GM12875 (cell line): ENCODE results near the gene PAX1.

Source experiments
- H3K4me3 ChIP-seq: one replicate; pipeline ENCODE4 v1.5.1; 2011; ENCODE audit warnings: low read depth, low read length, control low read depth
- TF ChIP-seq, protein P1 (sequence below): IDR thresholded peaks from 2 replicates; pipeline ENCODE4 v1.5.1; 2011; ENCODE audit warnings: low read depth, mild to moderate bottlenecking, control low read depth, inconsistent platforms, low read length, moderate library complexity, borderline replicate concordance; ENCODE audit not compliant: insufficient read depth

Gene PAX1

GRCh38 chr20:21702553-21703470, 2.7 kb upstream of the PAX1 start:
- H3K4me3 ChIP-seq: no peak overlapping the region
- TF ChIP-seq, protein P1, sequence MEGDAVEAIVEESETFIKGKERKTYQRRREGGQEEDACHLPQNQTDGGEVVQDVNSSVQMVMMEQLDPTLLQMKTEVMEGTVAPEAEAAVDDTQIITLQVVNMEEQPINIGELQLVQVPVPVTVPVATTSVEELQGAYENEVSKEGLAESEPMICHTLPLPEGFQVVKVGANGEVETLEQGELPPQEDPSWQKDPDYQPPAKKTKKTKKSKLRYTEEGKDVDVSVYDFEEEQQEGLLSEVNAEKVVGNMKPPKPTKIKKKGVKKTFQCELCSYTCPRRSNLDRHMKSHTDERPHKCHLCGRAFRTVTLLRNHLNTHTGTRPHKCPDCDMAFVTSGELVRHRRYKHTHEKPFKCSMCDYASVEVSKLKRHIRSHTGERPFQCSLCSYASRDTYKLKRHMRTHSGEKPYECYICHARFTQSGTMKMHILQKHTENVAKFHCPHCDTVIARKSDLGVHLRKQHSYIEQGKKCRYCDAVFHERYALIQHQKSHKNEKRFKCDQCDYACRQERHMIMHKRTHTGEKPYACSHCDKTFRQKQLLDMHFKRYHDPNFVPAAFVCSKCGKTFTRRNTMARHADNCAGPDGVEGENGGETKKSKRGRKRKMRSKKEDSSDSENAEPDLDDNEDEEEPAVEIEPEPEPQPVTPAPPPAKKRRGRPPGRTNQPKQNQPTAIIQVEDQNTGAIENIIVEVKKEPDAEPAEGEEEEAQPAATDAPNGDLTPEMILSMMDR: peak; percentile 53; the same call in 1 of the 2 replicates

DNA sequence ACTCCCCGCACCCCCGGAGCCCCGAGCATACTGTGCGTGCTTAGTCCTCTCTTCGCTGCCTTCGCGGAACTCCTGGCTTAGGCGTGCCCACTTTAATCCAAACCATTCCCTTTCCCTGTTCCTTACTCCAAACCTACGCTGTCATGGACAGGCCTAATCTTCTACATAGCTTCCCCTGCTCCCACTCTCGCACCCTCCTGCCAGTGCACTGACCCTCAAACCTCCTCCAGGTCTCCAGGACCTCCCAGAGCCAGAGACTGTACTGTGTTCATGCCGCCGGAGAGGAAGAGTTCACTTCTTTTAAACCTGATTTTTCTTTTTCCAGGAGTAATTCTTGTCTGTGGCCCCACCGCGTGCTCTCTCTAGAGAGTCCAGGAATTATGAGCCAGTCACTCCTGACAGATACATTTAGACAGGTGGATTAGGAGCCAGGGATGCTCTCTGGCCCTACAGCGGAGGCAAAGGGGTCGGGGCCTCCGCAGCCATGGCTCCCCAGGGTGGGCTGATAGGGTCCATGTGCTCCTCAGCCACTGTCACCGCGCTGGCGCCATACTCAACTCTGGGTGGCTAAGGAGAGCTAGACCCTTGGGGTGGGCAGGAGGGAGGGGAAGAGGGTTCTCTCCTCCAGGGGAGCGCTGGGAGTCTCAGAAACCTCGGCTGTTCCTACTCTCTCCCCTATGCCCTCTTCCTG, 1.6 kb upstream of the PAX1 start:
- TF ChIP-seq, protein P1: no peak
- H3K4me3 ChIP-seq: no peak overlapping the region

DNA sequence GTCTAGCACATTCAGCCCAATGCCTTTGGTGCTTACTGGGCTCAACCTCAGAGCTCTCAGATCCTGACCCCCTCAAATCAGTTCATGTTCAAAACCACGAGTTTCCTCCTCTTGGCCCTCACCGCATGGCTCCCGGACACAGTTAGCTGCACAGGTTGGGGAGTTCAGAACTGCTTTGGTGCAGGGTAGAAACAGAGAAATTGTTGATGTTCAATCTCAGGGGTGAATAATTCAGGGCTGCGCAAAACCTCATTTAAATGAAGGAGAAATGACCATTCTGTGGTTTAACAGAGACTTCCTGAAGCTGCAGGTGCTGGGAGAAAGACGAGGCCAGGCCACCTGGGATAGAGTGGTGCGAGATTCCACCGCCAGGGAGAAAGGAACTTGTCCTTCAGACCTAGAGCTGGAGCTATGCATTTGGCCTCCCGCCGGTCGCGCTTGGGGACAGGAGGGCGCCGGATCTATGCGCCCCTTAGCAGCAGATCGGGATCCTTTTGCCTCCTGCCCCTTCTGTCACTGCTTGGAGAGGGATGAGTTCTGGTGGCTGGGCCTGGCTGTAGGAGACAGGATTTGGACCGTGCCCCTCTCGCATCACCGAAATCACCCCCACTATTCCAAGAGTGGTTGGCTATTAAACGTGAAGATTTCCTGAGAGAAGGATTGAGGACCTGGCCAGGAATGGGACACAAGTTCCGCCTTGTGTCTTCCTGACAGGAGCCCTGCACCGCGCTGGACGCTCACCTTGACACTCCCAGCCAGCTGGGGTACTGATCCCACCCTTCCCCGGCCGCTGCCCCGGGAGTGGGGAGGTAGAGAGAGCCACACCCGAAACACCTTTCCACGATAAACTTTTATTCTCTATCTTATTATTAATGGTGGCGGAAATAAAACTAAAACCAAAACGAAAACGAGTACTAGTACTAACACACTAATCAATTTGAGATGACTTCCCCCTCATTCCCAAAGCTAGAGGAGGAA, 767 bp upstream of the PAX1 start:
- TF ChIP-seq, protein P1: no peak
- no peak overlapping the region for H3K4me3 ChIP-seq

- TF ChIP-seq, protein P1: no peak
- H3K4me3 ChIP-seq: no peak overlapping the region
These were observed 1.1 kb downstream of the PAX1 start for GRCh38 chr20:21706261-21707195.

GRCh38 chr20:21707267-21707666, 1.8 kb downstream of the PAX1 start:
- H3K4me3 ChIP-seq: no peak overlapping the region
- TF ChIP-seq, protein P1: no peak
